DMS 273 (cell line): Measurements from ENCODE around the gene ATM.

ENCODE experiments used
- DNase-seq: peaks from one replicate; lab custom pipeline; 2025; ENCODE audit not compliant: unreplicated experiment; lab: John Stamatoyannopoulos, UW

ATM gene

GRCh38 chr11:108222574-108223347, at the start of gene ATM, which contains the start of gene NPAT:
TSS of gene ATM (plus strand) at chr11:108223067. CDS start at chr11:108227625, 4,558 bp downstream.
TSS of gene NPAT (minus strand) at chr11:108222638. CDS start at chr11:108222536, 102 bp downstream.
- peak; percentile 98 for DNase-seq

GRCh38 chr11:108177570-108177969, 45.3 kb upstream of the ATM start:
- no peak for DNase-seq

- DNase-seq: no peak
These were observed 29.1 kb upstream of the ATM start for GRCh38 chr11:108193725-108194124.

- DNase-seq: no peak
These were observed 26.0 kb upstream of the ATM start for GRCh38 chr11:108196901-108197300.

- no peak for DNase-seq
These were observed 25.5 kb upstream of the ATM start for GRCh38 chr11:108197351-108197750.

- DNase-seq: no peak
These were observed 24.0 kb upstream of the ATM start for GRCh38 chr11:108198833-108199232.

- no peak for DNase-seq
These were observed 23.2 kb upstream of the ATM start for GRCh38 chr11:108199446-108200321.

- DNase-seq: peak; percentile 5
These were observed 19.8 kb upstream of the ATM start for GRCh38 chr11:108203075-108203474.

GRCh38 chr11:108204376-108204775, 18.5 kb upstream of the ATM start:
- no peak for DNase-seq

- DNase-seq: no peak
These were observed 17.9 kb upstream of the ATM start for GRCh38 chr11:108204929-108205499.

GRCh38 chr11:108206171-108206570, 16.7 kb upstream of the ATM start:
- no peak for DNase-seq

- no peak for DNase-seq
These were observed 15.7 kb upstream of the ATM start for GRCh38 chr11:108206969-108207682.

GRCh38 chr11:108207683-108208060, 15.2 kb upstream of the ATM start:
- no peak for DNase-seq

- DNase-seq: no peak
These were observed 12.4 kb upstream of the ATM start for GRCh38 chr11:108210441-108210840.

- no peak for DNase-seq
These were observed 9.1 kb upstream of the ATM start for GRCh38 chr11:108213784-108214183.

- no peak for DNase-seq
These were observed 5.9 kb upstream of the ATM start for GRCh38 chr11:108216988-108217387.

- DNase-seq: no peak
These were observed 4.4 kb upstream of the ATM start for GRCh38 chr11:108218455-108218854.

- no peak for DNase-seq
These were observed 3.7 kb upstream of the ATM start for GRCh38 chr11:108218912-108219783.

GRCh38 chr11:108220721-108221336, 2.0 kb upstream of the ATM start:
- DNase-seq: no peak

- DNase-seq: peak; percentile 13
These were observed 1.5 kb upstream of the ATM start for GRCh38 chr11:108221371-108221770.
